NT2/D1 (cell line): ENCODE data around the gene CFAP91.

Experiments
- SUZ12 ChIP-seq: IDR thresholded peaks from 2 replicates; pipeline ENCODE4 v1.6.1; 2011; ENCODE audit not compliant: insufficient read length, insufficient read depth; ENCODE audit errors: extremely low read depth
- YY1 ChIP-seq: IDR thresholded peaks from 2 replicates; pipeline ENCODE4 v1.6.1; 2011; ENCODE audit not compliant: insufficient read length, insufficient read depth

- TF ChIP-seq SUZ12: no peak
- no peak for TF ChIP-seq YY1
These were observed 46.2 kb downstream of the CFAP91 start for GRCh38 chr3:119748991-119749390.
